ENCODE data around the gene PTGDR2.

PTGDR2 gene

GRCh38 chr11:60803273-60803936, 52.3 kb downstream of the PTGDR2 start:
- no peaks in the 10 kb centered on the region for H3K9me3 ChIP-seq (ENCODE audit: control insufficient read depth, insufficient read depth, low read length)
- no peak overlapping the region for H3K4me3 ChIP-seq (ENCODE audit: low read depth, low read length)
- no peaks in the 10 kb centered on the region for H3K36me3 ChIP-seq (ENCODE audit: control insufficient read depth, insufficient read depth, low read length)
- H3K9ac ChIP-seq (ENCODE audit: low read depth, low read length) = no peak overlapping the region
- no peaks in the 10 kb centered on the region for H3K27me3 ChIP-seq (ENCODE audit: control insufficient read depth, insufficient read depth, low read length)
- H3K4me1 ChIP-seq (ENCODE audit: control insufficient read depth, insufficient read depth, low read length) = no peaks in the 10 kb centered on the region

GRCh38 chr11:60801194-60801593, 54.6 kb downstream of the PTGDR2 start:
- Histone ChIP-seq H3K36me3 (ENCODE audit: control insufficient read depth, insufficient read depth, low read length) (no peaks in the 10 kb centered on the region), H3K9me3 (ENCODE audit: control insufficient read depth, insufficient read depth, low read length) (no peaks in the 10 kb centered on the region), H3K4me3 (ENCODE audit: low read depth, low read length) (no peak overlapping the region), H3K27me3 (ENCODE audit: control insufficient read depth, insufficient read depth, low read length) (no peaks in the 10 kb centered on the region), H3K9ac (ENCODE audit: low read depth, low read length) (no peak overlapping the region), H3K4me1 (ENCODE audit: control insufficient read depth, insufficient read depth, low read length) (no peaks in the 10 kb centered on the region)

Measured in iPS-15b (cell line).